HL-60/S4 (cell line): Measurements from ENCODE around the gene ANTKMT.

ENCODE experiments used
- in situ Hi-C: fragments of 300-500 bp; cut with MboI; formaldehyde crosslinking; loops from 2 replicates; pipeline ENCODE4 v1.14.3; 2022; ENCODE audit warnings: low sequenced_read_pairs

The ANTKMT gene

GRCh38 chr16:711548-712320 is 9.2 kb upstream of the ANTKMT start:
- in situ Hi-C loops, result loop anchor here (5.0 to 25.0 kb wide), 2 partner anchors 76 to 351 kb away; partner anchors contain the start of genes CHTF18, RPUSD1 and SSTR5

GRCh38 chr16:712740-713250 is 8.2 kb upstream of the ANTKMT start:
- in situ Hi-C loops, result loop anchor here (5.0 to 25.0 kb wide), 2 partner anchors 75 to 350 kb away; partner anchors contain the start of genes CHTF18, RPUSD1 and SSTR5

GRCh38 chr16:714079-714478 is 6.9 kb upstream of the ANTKMT start:
- in situ Hi-C loops, result loop anchor here (5.0 to 25.0 kb wide), 2 partner anchors 73 to 348 kb away; partner anchors contain the start of genes CHTF18, RPUSD1 and SSTR5

- in situ Hi-C loops, result loop anchor here (5.0 to 25.0 kb wide), 2 partner anchors 72 to 347 kb away; partner anchors contain the start of genes CHTF18, RPUSD1 and SSTR5
Measured at GRCh38 chr16:714558-715476, 6.1 kb upstream of the ANTKMT start, which contains the start of gene METRN. TSS of gene METRN (plus strand) at chr16:715118. CDS start at chr16:715290, 172 bp downstream.

- in situ Hi-C loops, result loop anchor here (25.0 kb wide), 1 partner anchor 347 kb away; the partner anchor contains the start of gene SSTR5
Measured at GRCh38 chr16:715477-716199, 5.3 kb upstream of the ANTKMT start.

- in situ Hi-C loops, result loop anchor here (25.0 kb wide), 1 partner anchor 346 kb away; the partner anchor contains the start of gene SSTR5
Measured at GRCh38 chr16:716200-716568, 4.8 kb upstream of the ANTKMT start.

- in situ Hi-C loops, result loop anchor here (25.0 kb wide), 1 partner anchor 345 kb away; the partner anchor contains the start of gene SSTR5
Measured at GRCh38 chr16:716768-717325, 4.1 kb upstream of the ANTKMT start.

GRCh38 chr16:717450-718245 is 3.3 kb upstream of the ANTKMT start:
- in situ Hi-C loops, result loop anchor here (25.0 kb wide), 1 partner anchor 345 kb away; the partner anchor contains the start of gene SSTR5

- in situ Hi-C loops, result loop anchor here (25.0 kb wide), 1 partner anchor 344 kb away; the partner anchor contains the start of gene SSTR5
Measured at GRCh38 chr16:718389-718788, 2.6 kb upstream of the ANTKMT start.

- in situ Hi-C loops, result loop anchor here (25.0 kb wide), 1 partner anchor 343 kb away; the partner anchor contains the start of gene SSTR5
Measured at GRCh38 chr16:718922-719321, 2.0 kb upstream of the ANTKMT start.

GRCh38 chr16:719815-720446 is 1.0 kb upstream of the ANTKMT start:
- in situ Hi-C loops, result loop anchor here (25.0 kb wide), 1 partner anchor 342 kb away; the partner anchor contains the start of gene SSTR5

GRCh38 chr16:720447-720989 is 428 bp upstream of the ANTKMT start:
- in situ Hi-C loops, result loop anchor here (25.0 kb wide), 1 partner anchor 342 kb away; the partner anchor contains the start of gene SSTR5

- in situ Hi-C loops, result loop anchor here (25.0 kb wide), 1 partner anchor 340 kb away; the partner anchor contains the start of gene SSTR5
Measured at GRCh38 chr16:721765-722540, 1.0 kb downstream of the ANTKMT start.

- in situ Hi-C loops, result loop anchor here (25.0 kb wide), 1 partner anchor 339 kb away; the partner anchor contains the start of gene SSTR5
Measured at GRCh38 chr16:722835-723633, 2.1 kb downstream of the ANTKMT start.

GRCh38 chr16:723695-724094 is 2.7 kb downstream of the ANTKMT start:
- in situ Hi-C loops, result loop anchor here (25.0 kb wide), 1 partner anchor 339 kb away; the partner anchor contains the start of gene SSTR5
